ENCODE data around the gene STIM2.

GRCh38 chr4:26991057-26991456 lies 130.4 kb downstream of the STIM2 start:
- no peak for TF ChIP-seq CTCF (conservative IDR thresholded peaks at IDR 0.05; ENCODE audit: low read depth, low read length)
- TF ChIP-seq SMC3 (IDR thresholded peaks at IDR 0.05; ENCODE audit: low read depth, low read length), result no peak
